Transverse colon (tissue), 4 donors: ENCODE data around the gene FAM217B. TPM values are rescaled to one million over a fixed set of nuclear protein-coding genes. Genes with fewer than 3 reads are reported as not detected.

Experiments
- DNase-seq: peaks from one replicate; pipeline ENCODE4 v3.0.0-alpha.2; 2019
- H3K27ac ChIP-seq, 4 donors: fragments of 200-600 bp; sonication (generic); 2 replicates each; pipeline ENCODE4 v1.5.1; 2016 to 2018; ENCODE audit warnings: inconsistent platforms in 4 of 4
- H3K27me3 ChIP-seq: fragments of 200-600 bp; sonication (generic); 2 replicates; pipeline ENCODE4 v1.5.1; 2017; ENCODE audit warnings: inconsistent platforms
- H3K36me3 ChIP-seq, 4 donors: fragments of 200-600 bp; sonication (generic); 2 replicates each; pipeline ENCODE4 v1.5.1; 2017 to 2019; ENCODE audit warnings: inconsistent platforms in 4 of 4
- H3K4me1 ChIP-seq, 4 donors: fragments of 200-600 bp; sonication (generic); 2 replicates each; pipeline ENCODE4 v1.5.1; 2017 to 2020; ENCODE audit warnings: inconsistent platforms in 4 of 4
- H3K4me3 ChIP-seq, 4 donors: fragments of 200-600 bp; sonication (generic); 1 replicate in 1 of 4; 2 replicates in 3 of 4; pipeline versions ENCODE4 v1.5.1 to v1.6.1; 2017 to 2019; ENCODE audit warnings: inconsistent platforms in 4 of 4
- H3K9me3 ChIP-seq, 2 donors: fragments of 200-600 bp; sonication (generic); 2 replicates each; pipeline ENCODE4 v1.5.1; 2017 to 2019; ENCODE audit warnings: inconsistent platforms in 2 of 2
- CTCF ChIP-seq, 5 experiments: fragments of 200-600 bp in 3 of 5; fragments of 450-650 bp in 2 of 5; sonication (generic) in 3 of 5; IDR thresholded peaks; 1 replicate in 2 of 5; 2 replicates in 3 of 5; pipeline ENCODE4 v1.5.1; 2016 to 2017; ENCODE audit warnings: antibody characterized with exemption in 5 of 5, inconsistent platforms in 3 of 5, mild to moderate bottlenecking in 2 of 5, moderate library complexity in 1 of 5
- EP300 ChIP-seq: sonication (generic); formaldehyde crosslinking; IDR thresholded peaks from one replicate; pipeline ENCODE4 v1.6.1; 2017; ENCODE audit warnings: antibody characterized with exemption, low read depth
- POLR2A ChIP-seq: fragments of 450-650 bp; IDR thresholded peaks from one replicate; pipeline ENCODE4 v1.6.1; 2016; ENCODE audit warnings: antibody characterized with exemption, mild to moderate bottlenecking, moderate library complexity
- POLR2AphosphoS5 ChIP-seq, 3 donors: sonication (generic); formaldehyde crosslinking; IDR thresholded peaks; one replicate each; pipeline ENCODE4 v1.6.1; 2016; ENCODE audit warnings: antibody characterized with exemption in 3 of 3
- WGBS, 2 donors: methylation state at CpG; one replicate each; pipeline ENCODE4 v1.1.5; 2018; ENCODE audit warnings: low coverage in 1 of 2; 5-methylcytosine and 5-hydroxymethylcytosine counted together
- in situ Hi-C, 4 donors: fragments of 200-750 bp; cut with MboI; loops; one replicate each; pipeline versions ENCODE4 v1.15.0 to v1.15.1; 2017; ENCODE audit warnings: low sequenced_read_pairs in 3 of 4, low pct_ligation_motif_present in 1 of 4, low pct_unique_long_range_greater_than_20kb in 1 of 4
- intact Hi-C: fragments of 100-400 bp; cut with DNase I; formaldehyde crosslinking; loops from one replicate; pipeline ENCODE4 v1.15.1; 2023; ENCODE audit warnings: low total_unique reads
- total RNA-seq, 4 donors: library from RNA; depleted of rRNA; stranded (reverse); fragments of >200 nt; gene quantifications; one replicate each; pipeline ENCODE4 v1.1.0, GENCODE V29; 2016

Gene FAM217B
- total RNA-seq, 4 donors from 2014 or later, result 2.2 to 12.2 (median 6.2) TPM

GRCh38 chr20:59996108-59996507, 55.9 kb downstream of the FAM217B start:
- in situ Hi-C loops, result no loop called here
- TF ChIP-seq POLR2AphosphoS5 (IDR thresholded peaks at IDR 0.05) (no peak), POLR2A (no peak), EP300 (no peak), CTCF (IDR thresholded peaks at IDR 0.05) (no peak)
- no peaks in the 10 kb centered on the region for H3K36me3 ChIP-seq
- H3K27ac ChIP-seq, result no peak overlapping the region
- intact Hi-C loops, result no loop called here
- peaks cover 0 to 6% (median 0%) of the 10 kb centered on the region in 4 donors for H3K4me1 ChIP-seq
- no peaks in the 10 kb centered on the region for H3K27me3 ChIP-seq
- H3K4me3 ChIP-seq, result no peak overlapping the region
- DNase-seq, result no peak
- H3K9me3 ChIP-seq, result no peaks in the 10 kb centered on the region
- 80% methylated on average over 1 of the region's 1 CpG; no CpG with 5 or more reads in 1 of the 2 donors for WGBS, 2 donors

GRCh38 chr20:59997896-59998295, 57.7 kb downstream of the FAM217B start:
- no peaks in the 10 kb centered on the region for H3K9me3 ChIP-seq
- DNase-seq, result no peak
- 90% methylated on average over 2 of the region's 2 CpGs; no CpG with 5 or more reads in 1 of the 2 donors for WGBS, 2 donors
- no peak overlapping the region for H3K4me3 ChIP-seq
- peaks cover 0 to 6% (median 0%) of the 10 kb centered on the region in 4 donors for H3K4me1 ChIP-seq
- no peaks in the 10 kb centered on the region for H3K27me3 ChIP-seq
- intact Hi-C loops (no loop called here), in situ Hi-C loops (no loop called here)
- no peak overlapping the region for H3K27ac ChIP-seq
- no peaks in the 10 kb centered on the region for H3K36me3 ChIP-seq
- TF ChIP-seq CTCF (IDR thresholded peaks at IDR 0.05) (no peak), EP300 (no peak), POLR2AphosphoS5 (IDR thresholded peaks at IDR 0.05) (no peak), POLR2A (no peak)

Other genes with a start within 250 kb of the FAM217B start
- gene SYCP2, start 6.8 kb upstream of the FAM217B start, total RNA-seq, result 1 to 10 TPM in 1 of 4 donors, under 1 TPM in 1, not detected in 2; 0.82 to 1.1 TPM
- 10 to 100 TPM in 2 of 4 donors, 1 to 10 TPM in 2; 6.0 to 17.6 (median 12.2) TPM for gene PPP1R3D, start 84 bp upstream of the FAM217B start, total RNA-seq
- 1 to 10 TPM in 2 of 4 donors, not detected in 2; 1.4 to 1.9 TPM for gene CDH26, start 18.0 kb downstream of the FAM217B start, total RNA-seq